HuH-7 (cell line): ENCODE data around the gene AGER.

Source experiments
- DNase-seq: peaks from one replicate; pipeline ENCODE4 v3.0.0; 2011; ENCODE audit warnings: low spot score

The AGER gene

DNA sequence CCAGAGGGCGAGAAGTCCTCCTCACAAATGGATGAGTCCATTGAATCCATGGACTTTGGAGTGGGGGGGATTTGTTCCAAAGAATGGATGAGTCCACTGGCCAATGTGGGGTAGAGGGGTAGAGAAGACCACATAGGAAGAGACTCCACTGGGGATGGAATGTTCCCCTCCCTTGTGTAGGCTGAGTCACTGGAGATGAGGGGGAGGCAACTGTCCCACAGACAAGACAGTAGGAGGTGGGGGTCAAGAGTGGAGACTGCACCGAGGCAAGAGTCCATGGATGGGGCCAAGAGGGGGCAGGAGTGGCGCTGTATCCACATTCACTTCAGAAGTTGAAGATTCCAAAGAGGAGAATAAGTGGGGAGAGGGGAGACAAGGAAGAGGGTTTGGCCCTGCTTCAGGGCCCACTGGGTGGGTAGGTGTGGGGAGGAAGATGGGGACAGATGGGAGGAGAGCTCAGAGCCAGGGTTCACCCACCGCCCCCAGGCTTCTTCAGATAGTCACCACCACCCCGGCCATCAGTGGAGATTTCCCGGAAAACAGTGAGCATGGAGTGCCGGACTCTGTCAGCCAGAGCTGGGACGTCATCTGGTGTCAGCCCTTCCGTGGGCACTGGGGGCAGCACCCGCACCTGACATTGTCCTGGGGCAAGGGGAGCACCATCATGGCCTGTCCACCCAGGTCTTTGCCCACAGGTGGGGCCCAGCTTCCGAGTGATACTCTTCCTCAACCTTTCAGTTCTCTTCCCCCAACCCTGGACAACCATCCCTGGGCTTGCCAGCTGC, 15.1 kb downstream of the AGER start:
- no peak for DNase-seq

- no peak for DNase-seq
Observed at GRCh38 chr6:32168350-32168749, 15.7 kb downstream of the AGER start.

- DNase-seq: no peak
Observed at GRCh38 chr6:32167761-32168262, 16.2 kb downstream of the AGER start.

DNA sequence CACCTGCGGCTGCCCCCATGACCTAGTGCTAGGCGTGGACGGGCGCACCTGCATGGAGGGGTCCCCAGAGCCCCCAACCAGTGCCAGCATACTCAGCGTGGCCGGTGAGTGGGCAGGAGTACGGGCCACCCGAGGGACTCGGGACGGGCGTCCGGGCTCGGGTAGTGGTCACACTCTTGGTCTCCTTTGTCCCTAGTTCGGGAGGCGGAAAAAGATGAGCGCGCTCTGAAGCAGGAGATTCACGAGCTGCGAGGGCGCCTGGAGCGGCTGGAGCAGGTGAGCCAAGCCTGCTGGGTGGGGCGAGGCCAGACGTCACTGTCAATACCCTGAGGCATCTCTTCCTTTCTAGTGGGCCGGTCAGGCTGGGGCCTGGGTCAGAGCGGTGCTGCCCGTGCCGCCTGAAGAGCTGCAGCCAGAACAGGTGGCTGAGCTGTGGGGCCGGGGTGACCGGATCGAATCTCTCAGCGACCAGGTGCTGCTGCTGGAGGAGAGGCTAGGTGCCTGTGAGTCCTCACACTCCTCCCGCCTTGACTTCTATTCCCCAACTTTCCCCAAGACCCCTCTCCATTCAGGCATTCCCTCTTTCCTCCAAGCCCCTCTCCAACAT, 16.8 kb downstream of the AGER start:
- DNase-seq: no peak

- DNase-seq: no peak
Observed at GRCh38 chr6:32166411-32167061, 17.5 kb downstream of the AGER start.

DNA sequence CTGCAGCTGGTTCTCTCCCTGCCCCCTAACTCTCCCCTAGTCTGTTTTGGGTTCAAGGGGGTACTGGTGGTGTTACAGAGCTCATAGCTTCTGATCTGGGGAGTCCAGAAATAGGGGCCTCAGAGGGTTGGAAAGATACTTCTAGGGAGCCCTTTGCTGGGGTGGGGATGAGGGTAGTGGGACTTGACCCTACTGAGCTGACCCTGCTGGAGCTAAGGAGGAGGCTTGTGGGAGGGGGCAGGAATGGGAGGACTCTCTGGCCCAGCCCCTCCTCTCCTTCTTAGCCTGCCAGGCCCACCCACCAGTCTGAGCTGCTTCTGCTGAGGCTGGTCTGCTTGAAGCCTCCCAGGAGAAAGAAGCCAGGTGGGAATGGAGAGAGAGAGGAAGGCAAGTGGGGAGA, 19.8 kb downstream of the AGER start, which contains the start of gene EGFL8:
Gene EGFL8, plus strand, starts transcription at position 301 of the 400 bp plus-strand sequence. CDS start 1,571 bp downstream, outside the sequence.
- DNase-seq: no peak

DNA sequence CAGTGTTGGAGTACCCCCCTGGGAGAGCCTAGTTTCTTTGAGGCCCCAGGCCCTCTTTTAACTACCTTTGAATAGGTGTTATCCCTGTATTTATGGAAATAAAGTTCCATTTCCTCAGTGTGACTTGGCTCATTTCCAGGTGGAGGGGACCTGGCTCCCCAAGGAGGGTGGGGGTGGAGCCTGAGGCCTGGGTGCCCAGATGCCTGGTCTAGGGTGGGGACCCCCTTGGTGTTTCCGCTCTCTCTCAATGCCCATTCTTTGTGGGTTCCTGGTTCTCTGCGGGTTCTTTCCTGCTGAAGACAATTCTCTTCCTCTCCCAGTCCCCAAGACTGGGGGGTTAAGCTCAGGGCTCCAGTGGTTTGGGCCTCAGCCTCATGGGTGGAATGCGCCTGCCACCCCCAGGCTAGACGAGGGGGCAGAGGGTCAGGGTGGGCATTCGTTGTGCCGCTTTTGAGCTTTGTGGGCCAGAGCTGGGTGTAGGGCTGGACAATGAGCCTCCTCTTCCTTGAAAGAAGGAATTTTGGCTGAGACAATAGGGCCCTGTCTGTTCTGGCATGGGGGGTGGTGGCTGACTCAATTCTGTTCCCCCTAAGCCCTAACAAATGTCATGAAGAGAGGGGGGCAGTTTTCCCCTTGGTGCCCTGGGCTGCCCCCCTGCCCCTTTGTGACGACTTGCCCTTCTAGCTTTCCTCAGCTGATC, 20.3 kb downstream of the AGER start:
- DNase-seq: no peak

- no peak for DNase-seq
Observed at GRCh38 chr6:32158052-32158451, 26.0 kb downstream of the AGER start.

DNA sequence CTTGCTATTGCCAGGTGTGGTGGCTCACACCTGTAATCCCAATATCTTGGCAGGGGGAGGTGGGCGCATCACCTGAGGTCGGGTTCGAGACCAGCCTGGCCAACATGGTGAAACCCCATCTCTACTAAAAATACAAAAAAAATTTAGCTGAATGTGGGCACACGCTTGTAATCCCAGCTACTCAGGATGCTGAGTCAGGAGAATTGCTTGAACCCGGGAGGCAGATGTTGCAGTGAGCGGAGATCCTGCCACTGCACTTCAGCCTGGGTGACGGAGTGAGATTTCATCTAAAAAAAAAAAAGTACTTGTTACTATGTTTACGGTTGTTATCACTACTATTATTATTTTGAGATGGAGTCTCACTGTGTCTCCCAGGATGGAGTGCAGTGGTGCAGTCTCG, 27.2 kb downstream of the AGER start:
- DNase-seq: no peak

DNA sequence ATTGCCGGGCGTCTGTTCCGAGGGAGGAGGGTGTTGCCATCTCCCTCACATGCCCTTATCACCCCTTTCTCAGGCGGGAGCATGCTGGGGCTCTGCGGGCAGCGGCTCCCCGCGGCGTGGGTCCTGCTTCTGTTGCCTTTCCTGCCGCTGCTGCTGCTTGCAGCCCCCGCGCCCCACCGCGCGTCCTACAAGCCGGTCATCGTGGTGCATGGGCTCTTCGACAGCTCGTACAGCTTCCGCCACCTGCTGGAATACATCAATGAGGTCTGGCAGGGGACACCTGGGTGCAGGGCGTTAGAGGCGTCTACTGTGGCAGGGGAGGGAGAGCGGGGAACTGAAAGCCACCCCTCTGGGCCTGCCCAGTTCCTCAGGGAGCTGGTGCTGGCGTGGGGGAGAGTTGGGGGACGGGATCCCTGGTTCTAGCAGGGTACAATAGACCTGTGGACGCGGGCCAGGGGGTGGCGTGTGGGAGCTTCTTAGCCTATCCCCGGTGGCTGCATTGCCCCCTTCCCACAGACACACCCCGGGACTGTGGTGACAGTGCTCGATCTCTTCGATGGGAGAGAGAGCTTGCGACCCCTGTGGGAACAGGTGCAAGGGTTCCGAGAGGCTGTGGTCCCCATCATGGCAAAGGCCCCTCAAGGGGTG, 29.4 kb downstream of the AGER start:
- DNase-seq: peak; percentile 75

DNA sequence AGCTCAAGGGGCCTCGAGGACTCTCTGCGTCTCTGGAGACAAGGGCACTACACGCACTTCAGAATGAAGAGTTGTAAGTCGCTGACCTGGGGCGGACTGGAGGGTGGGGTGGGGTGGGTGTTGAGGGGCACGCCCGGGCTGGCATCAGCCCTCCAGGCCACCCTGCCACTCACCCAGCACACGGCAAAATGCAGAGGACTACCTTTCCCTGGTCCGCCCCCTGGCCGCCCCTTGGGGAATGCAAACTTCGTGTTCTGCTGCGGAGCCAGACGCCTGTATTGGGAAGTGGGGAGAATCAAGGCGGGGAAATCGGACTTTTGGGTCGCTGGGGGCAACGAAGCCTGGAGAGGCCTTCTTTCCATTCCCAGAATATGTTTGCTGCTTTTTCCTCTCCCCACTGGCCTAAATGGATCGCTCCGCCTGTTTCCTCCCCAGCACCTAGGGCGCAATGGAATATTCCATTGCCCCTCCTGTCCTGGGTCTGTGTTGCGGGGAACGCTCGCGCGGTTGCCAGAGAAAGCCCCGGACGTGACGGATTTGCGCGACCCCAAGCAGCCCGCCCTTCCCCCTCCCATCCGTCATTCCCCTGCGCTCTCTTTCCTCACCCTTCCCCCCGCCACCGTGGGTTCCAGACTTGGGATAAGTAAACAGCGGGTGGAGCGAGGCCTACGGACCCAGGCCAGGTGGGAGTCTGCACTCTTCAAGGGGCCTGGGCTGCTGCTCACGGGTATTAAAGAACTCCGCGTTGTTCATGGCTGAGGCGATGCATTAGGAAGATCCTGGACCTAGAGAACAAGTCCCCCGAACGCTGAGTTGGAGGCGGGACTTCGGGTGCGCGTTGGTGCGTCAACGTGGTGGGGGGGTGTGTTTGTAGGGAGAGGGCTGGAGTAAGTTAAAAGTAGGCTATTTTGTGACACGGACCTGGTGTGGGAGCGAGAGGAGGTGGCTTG, 30.2 kb downstream of the AGER start, which contains the start of gene PPT2:
Gene PPT2, plus strand, starts transcription at position 578 of the 950 bp plus-strand sequence. CDS start 454 bp downstream, outside the sequence.
- DNase-seq: peak; percentile 87

DNA sequence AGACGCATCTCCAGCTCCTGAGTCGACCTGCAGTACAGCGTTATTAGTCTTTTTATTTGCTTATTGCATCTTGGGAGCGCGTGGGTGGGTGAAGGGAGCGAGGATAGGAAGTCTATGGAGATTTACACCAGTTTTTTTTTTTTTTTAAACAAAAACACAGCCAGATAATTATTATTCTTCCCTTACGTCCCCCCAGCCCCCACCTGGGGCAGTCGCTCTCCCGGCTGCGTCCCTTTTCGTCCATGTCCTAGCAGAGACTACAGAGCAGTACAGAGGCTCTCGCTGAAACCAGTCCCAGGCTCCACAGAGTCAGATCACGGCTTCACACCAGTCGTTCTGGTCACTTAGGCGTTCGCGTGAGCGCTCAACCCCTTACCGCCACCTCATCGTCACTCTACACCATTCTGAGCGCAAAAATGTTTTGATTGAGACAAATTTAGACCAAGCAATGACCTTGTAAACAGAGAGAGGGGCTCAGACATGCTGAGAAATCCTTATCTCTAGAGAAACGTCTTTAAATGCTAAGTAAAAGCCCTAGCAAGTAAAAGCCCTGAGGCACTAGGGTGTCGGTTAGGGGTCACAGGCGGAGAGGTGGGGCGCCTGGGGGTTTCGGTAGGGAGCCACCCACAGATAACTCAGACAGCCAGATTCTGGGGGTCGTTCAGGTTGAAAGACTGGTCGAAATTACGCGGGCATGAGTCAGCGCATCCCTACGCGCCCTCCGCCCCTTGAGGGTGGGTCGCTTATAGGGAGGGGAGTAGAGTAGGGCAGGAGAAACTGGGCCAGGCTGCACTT, 31.1 kb downstream of the AGER start:
- DNase-seq: peak; percentile 36

DNA sequence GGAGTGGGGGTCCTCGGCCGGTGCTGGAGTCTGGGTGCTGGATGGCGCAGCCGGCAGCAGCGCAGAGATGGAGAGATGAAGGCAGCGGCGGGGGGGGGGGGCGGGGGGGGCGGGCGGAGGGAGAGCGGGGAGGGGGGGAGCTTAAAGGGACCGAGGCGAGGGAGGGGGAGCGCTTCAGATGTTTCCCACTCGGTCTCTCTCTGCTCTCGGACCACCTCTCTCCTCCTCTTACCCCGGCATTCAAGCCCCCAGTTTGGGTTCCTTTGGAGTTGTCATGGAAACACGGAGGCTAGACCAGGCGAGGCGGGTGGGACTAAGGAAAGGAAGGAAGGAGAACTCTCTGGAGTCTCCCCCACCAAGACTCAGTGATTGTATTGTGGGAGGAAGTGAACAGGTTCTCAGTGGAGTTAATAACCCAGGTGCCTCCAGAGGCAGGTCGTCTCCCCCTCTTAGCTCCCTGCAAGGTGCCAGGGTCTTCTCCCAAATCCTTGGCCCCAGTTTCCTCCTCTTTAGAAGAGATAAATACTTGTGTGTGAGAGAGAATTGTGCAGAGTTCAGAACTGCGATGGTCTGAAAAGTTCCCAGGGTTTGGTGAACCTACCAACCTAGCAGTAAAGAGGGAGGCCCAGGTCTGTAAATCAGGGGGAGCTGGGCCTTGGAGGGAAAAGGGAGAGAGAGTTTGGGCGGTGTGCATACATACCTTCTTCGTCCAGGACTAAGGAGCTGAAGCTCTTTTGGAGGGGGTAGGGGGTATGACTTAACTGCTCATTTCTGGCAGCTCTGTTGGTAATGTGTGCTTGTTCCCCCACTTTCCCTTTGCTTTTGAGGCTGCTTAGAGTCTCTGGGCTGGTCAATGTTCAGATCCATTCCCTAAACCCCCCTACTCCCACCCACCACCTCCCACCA, 31.9 kb downstream of the AGER start, which contains the start of gene PRRT1:
Gene PRRT1, minus strand, starts transcription at position 77 of the 906 bp plus-strand sequence. CDS start 112 bp downstream, outside the sequence.
- no peak for DNase-seq

- DNase-seq: no peak
Observed at GRCh38 chr6:32151181-32151862, 32.7 kb downstream of the AGER start.

DNA sequence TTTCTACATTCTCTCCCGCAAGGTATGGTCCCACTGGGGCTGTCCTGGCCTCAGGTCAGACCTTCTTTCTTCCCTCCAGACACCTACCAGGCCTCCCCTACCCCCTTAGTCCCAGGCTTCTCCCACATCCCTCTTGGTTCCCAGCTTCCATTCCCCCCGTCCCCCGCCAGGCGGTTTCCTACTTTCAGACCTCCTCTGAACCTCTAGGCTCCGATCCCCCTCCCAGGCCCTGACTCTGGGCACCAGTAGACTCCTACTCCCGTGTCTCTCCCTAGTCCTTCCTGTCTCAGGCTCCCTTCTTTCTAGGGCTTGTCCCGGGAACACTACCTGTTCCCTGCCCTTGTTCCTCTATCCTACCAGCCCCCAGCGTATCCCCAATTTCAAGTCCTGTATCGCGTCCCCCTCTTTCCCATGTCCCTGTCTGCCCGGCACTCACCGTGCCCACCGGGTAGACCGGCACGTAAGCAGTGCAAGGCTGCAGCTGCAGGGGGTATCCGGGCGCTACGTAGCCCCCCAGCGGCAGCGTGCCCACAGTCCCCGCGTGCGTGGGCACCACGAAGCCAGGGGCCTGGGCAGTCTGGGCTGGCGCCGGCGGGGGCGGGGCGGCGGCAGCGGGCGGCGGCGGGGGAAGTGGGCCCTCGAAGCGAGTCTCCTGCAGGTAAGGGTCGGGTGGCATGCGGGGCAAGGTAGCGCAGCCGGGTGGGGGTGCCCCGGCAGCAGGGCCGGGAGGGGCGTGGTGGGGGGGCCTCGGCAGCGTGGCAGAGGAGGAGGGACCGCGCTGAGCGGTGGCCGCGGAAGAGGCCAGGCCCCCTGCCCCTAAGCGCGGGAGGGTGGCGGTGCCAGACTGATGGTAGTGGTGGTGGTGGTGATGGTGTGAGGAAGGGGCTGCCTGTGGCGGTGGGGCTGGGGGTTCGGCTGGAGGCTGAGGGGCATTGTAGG, 33.9 kb downstream of the AGER start:
- no peak for DNase-seq

DNA sequence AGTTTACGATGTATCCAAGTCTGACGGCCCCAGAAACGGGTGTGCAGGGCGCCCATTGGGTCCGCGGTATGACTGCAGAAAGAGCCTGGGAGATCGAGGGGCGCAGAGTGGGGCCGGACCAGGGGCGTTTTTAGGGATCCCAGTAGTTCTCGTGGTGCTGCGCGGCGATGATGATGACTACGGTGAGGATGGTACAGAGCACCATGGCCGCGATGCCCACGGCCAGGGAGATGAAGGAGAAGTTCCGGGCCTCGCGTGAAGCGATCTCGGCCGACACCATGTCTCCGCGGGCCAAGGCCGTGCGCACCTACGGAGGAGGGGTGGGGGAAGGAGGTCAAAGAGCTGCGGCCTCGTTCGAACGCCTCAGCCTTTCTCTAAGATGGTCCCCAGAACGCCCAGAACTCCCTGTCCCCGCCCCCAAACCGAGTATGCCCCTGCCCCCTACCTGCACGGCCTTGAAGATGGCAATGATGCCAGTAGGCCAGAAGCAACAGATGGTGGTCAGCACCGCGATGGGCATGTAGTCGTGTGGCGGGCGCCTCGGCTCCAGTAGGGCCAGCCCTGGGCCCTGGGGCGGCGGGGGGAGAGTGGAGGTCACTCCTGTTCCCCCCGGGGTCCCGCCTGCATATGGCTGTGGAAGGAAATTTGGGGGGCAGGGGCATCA, 34.8 kb downstream of the AGER start:
- no peak for DNase-seq
